Measurements from ENCODE around the gene PTTG2. TPM values are rescaled to one million over a fixed set of nuclear protein-coding genes. Genes with fewer than 3 reads are reported as not detected.
A peak's percentile ranks its signal among the peaks of the same experiment; 100 is the strongest.

Gene PTTG2
- total RNA-seq, 4 donors from 2014 or later, result 0.62 to 3.5 (median 2.5) TPM; not detected in 1

DNA sequence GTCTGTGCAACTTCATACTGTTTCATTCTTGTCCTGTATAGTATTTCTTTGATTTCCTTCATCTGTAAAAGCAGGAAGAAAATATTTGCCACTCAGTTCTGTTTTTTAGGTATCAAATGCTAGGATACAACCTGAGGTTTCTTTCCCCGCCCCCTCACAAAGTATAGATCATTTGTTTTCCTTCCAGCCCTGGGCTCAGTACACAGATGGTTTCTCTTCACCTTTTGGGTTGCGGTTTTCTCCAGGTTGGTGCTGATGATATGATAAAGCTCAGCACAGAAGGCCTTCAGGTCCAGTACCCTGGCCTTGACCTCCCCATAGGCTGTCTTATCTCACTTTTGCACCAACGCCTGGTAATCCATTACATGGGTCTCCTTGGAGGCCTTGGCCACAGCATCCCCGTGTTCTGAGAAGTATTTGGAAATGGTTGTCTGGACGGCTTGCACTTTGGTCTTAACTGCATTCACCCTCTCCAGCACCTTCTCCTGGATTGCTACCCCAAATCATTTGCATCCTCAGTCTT, 35.2 kb downstream of the PTTG2 start:
- ATAC-seq, result no peak
- H3K4me1 ChIP-seq, result peaks cover 5 to 87% (median 10%) of the 10 kb centered on the region in 3 donors
- H3K9me3 ChIP-seq, result no peaks in the 10 kb centered on the region
- WGBS, 2 donors (ENCODE audit: low coverage in 1 of 2), result 81 to 82% methylated on average over 2 to 3 of the region's 5 CpGs
- no peaks in the 10 kb centered on the region for H3K36me3 ChIP-seq
- TF ChIP-seq POLR2AphosphoS5 (IDR thresholded peaks at IDR 0.05), result no peak
- no peak for TF ChIP-seq POLR2A (IDR thresholded peaks at IDR 0.05)
- no peak for TF ChIP-seq EP300 (IDR thresholded peaks at IDR 0.05)
- TF ChIP-seq CTCF (IDR thresholded peaks at IDR 0.05), result no peak
- no peaks in the 10 kb centered on the region for H3K27me3 ChIP-seq
- H3K4me3 ChIP-seq, result no peak overlapping the region
- peak overlapping the region; percentile 13 to 78 (median 63) for H3K27ac ChIP-seq

GRCh38 chr4:37995981-37996775, 36.0 kb downstream of the PTTG2 start:
- Histone ChIP-seq H3K4me3 (no peak overlapping the region), H3K4me1 (peaks cover 0 to 84% (median 7%) of the 10 kb centered on the region in 3 donors), H3K9me3 (no peaks in the 10 kb centered on the region), H3K27me3 (no peaks in the 10 kb centered on the region), H3K36me3 (no peaks in the 10 kb centered on the region), H3K27ac (peak overlapping the region; percentile 32 to 78 (median 63))
- WGBS, 2 donors (ENCODE audit: low coverage in 1 of 2), result 24 to 49% methylated on average over 2 to 6 of the region's 7 CpGs
- TF ChIP-seq POLR2A (IDR thresholded peaks at IDR 0.05) (no peak), EP300 (IDR thresholded peaks at IDR 0.05) (no peak), POLR2AphosphoS5 (IDR thresholded peaks at IDR 0.05) (no peak), CTCF (IDR thresholded peaks at IDR 0.05) (no peak)
- no peak for ATAC-seq

DNA sequence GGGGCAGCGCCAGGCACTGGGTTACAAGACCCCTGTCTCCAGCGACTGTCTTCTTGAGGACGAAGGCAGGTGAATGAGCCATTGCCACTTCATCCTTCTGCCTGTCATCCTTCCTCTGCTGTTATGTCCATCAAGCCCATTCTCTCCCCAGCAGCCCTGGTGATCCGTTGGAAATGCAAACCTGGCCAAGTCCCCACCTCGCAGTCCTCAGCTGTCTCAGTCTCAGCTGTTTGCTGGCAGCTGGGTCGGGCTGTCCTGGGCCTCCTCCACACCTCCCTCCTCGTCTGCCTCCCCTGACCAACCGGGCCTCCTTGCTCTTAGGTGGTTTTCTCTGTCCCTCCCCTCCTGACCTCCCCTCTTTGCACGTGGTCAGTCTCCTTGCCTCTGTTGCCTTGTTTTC, 38.0 kb downstream of the PTTG2 start:
- Histone ChIP-seq H3K4me1 (peaks cover 0 to 91% (median 4%) of the 10 kb centered on the region in 3 donors), H3K27ac (peak overlapping the region in 3 of 4 donors; percentile 42 to 78 (median 48)), H3K36me3 (no peaks in the 10 kb centered on the region), H3K27me3 (no peaks in the 10 kb centered on the region), H3K9me3 (no peaks in the 10 kb centered on the region), H3K4me3 (no peak overlapping the region)
- 46 to 49% methylated on average over 6 to 7 of the region's 9 CpGs for WGBS, 2 donors (ENCODE audit: low coverage in 1 of 2)
- TF ChIP-seq CTCF (IDR thresholded peaks at IDR 0.05), result no peak
- TF ChIP-seq POLR2AphosphoS5 (IDR thresholded peaks at IDR 0.05), result no peak
- TF ChIP-seq EP300 (IDR thresholded peaks at IDR 0.05), result no peak
- no peak for TF ChIP-seq POLR2A (IDR thresholded peaks at IDR 0.05)
- no peak for ATAC-seq

GRCh38 chr4:37999000-37999716, 39.0 kb downstream of the PTTG2 start:
- Histone ChIP-seq H3K9me3 (no peaks in the 10 kb centered on the region), H3K36me3 (no peaks in the 10 kb centered on the region), H3K4me3 (no peak overlapping the region), H3K27me3 (no peaks in the 10 kb centered on the region), H3K4me1 (peaks cover 0 to 95% (median 8%) of the 10 kb centered on the region in 3 donors), H3K27ac (peak overlapping the region in 2 of 4 donors; percentile 42 to 78)
- 82 to 86% methylated on average over 6 to 8 of the region's 12 CpGs for WGBS, 2 donors (ENCODE audit: low coverage in 1 of 2)
- TF ChIP-seq POLR2A (IDR thresholded peaks at IDR 0.05) (no peak), CTCF (IDR thresholded peaks at IDR 0.05) (no peak), EP300 (IDR thresholded peaks at IDR 0.05) (no peak), POLR2AphosphoS5 (IDR thresholded peaks at IDR 0.05) (no peak)
- ATAC-seq, result no peak

Measured in gastroesophageal sphincter (tissue), 4 donors.